Stimulated activated memory B cell treated with anti-CD40 and anti-IgM and Interleukin-4, amounts not matched to agents 10 μg/mL and 1 μg/mL and 100 μg/mL, for 72 hours (primary cell): ENCODE data around the gene FGR.
"Not testable (repeated sequence)": the region's sequence is repeated elsewhere in the genome, so short reads cannot be mapped to it uniquely, and the experiment has no call there.

ENCODE experiments used
- ATAC-seq: fragments of 150-1000 bp; cut with Tn5 transposase; 2 replicates; pipeline ENCODE4 v1.10.0; 2021
- H3K27ac Mint-ChIP-seq: one replicate; pipeline ENCODE4 v1.8.0; 2022; ENCODE audit warnings: mild to moderate bottlenecking, mixed read lengths
- H3K27me3 Mint-ChIP-seq: one replicate; pipeline ENCODE4 v1.8.0; 2022; ENCODE audit warnings: mixed read lengths
- H3K36me3 Mint-ChIP-seq: one replicate; pipeline ENCODE4 v1.8.0; 2022; ENCODE audit warnings: mixed read lengths
- H3K4me1 Mint-ChIP-seq: one replicate; pipeline ENCODE4 v1.8.0; 2022; ENCODE audit warnings: mixed read lengths
- H3K4me3 Mint-ChIP-seq: one replicate; pipeline ENCODE4 v1.8.0; 2022; ENCODE audit warnings: mild to moderate bottlenecking, moderate library complexity, mixed read lengths
- H3K9me3 Mint-ChIP-seq: one replicate; pipeline ENCODE4 v1.8.0; 2022; ENCODE audit warnings: mixed read lengths

The FGR gene

DNA sequence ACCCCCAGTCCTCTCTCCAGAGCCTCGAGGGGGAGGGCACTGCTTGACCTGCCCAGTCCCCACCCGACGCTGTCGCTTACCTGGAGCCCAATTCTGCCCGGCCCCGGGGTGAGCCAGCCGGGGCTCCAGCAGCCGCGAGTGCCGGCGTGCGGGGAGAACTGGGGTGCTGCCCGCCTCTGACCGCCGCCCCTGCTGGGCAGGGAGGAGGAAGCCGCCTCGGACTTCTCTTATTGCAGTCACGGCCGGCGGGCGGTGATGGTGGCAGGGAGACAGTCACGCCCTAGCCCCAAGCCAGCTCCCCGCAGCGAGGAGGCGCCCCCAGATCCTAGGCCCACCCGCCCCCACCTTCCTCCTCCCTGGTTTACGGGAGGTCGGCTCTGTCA, at the start of gene FGR:
TSS of gene FGR (minus strand) at position 201 of the 383 bp plus-strand sequence. CDS start 11,269 bp downstream, outside the sequence.
- peak within 1 kb of the TSS; percentile 85 for H3K27ac Mint-ChIP-seq
- H3K9me3 Mint-ChIP-seq = no peaks in the 10 kb centered on the region
- no peaks in the 10 kb centered on the region for H3K36me3 Mint-ChIP-seq
- H3K4me3 Mint-ChIP-seq = peak within 1 kb of the TSS; percentile 81
- H3K4me1 Mint-ChIP-seq = peaks cover 71% of the 10 kb centered on the region
- no peaks in the 10 kb centered on the region for H3K27me3 Mint-ChIP-seq
- no peak for ATAC-seq

DNA sequence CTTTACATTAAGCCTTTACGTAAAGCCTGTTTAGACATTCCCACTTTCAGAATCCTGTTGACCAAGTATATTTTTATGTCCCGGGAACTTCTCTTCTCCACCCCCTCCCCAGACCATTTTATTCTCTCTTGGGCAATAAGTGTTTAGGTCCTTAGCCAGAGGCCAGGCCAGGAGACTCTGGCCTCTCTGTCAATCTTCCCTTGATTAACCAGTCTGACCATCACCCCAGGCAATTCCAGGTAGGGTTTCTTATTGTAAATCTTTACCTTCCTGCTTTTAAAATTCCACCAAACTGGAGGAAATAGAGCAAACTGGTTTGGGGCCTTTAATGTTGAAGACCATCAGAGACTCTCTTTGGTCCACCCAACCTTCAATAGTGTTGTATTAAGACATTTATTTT, 49.2 kb upstream of the FGR start:
- H3K36me3 Mint-ChIP-seq = peaks cover 7% of the 10 kb centered on the region
- peaks cover 12% of the 10 kb centered on the region for H3K9me3 Mint-ChIP-seq
- no peak for ATAC-seq
- H3K27me3 Mint-ChIP-seq = peaks cover 17% of the 10 kb centered on the region
- H3K4me1 Mint-ChIP-seq = peaks cover 3% of the 10 kb centered on the region
- no peak overlapping the region for H3K4me3 Mint-ChIP-seq
- H3K27ac Mint-ChIP-seq = no peak overlapping the region

DNA sequence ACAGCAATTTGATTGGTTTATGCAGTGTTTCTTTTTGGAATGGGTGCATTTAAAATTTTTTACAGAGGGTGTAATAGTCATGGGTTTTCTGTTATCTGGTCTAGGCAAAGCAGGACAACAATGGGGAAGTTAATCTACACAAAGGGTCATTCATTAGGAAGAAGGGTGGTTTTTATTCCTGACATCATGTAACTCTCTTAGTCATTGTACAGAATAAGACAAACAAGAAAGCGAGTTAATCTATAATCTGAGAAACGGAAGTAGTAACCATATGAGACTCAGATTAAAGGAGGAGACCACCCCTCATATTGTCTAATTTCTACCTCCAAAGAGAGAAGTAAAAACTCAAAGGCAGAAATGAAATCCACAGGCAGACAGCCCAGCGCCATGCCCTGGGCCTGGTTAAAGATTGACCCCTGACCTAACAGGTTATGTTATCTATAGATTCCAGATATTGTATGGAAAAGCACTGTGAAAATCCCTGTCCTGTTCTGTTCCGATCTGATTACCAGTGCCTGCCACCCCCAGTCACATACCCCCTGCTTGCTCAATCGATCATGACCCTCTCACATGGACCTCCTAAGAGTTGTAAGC, 47.5 kb upstream of the FGR start:
- no peak for ATAC-seq
- Mint-ChIP-seq H3K27ac (no peak overlapping the region), H3K36me3 (peaks cover 7% of the 10 kb centered on the region), H3K4me1 (no peaks in the 10 kb centered on the region), H3K27me3 (peaks cover 17% of the 10 kb centered on the region), H3K4me3 (no peak overlapping the region), H3K9me3 (peaks cover 12% of the 10 kb centered on the region)

DNA sequence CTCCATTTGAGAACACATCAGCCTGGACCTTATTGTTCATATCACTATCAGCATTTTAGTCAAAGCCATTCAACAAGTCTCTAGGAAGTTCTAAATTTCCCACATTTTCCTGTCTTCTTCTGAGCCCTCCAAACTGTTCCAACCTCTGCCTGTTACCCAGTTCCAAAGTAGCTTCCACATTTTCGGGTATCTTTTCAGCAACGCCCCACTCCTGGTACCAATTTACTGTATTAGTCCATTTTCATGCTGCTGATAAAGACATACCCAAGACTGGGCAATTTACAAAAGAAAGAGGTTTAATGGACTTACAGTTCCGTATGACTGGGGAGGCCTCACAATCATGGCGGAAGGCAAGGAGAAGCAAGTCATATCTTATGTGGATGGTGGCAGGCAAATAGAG, 46.6 kb upstream of the FGR start:
- not testable (repeated sequence) for H3K4me1 Mint-ChIP-seq, H3K4me3 Mint-ChIP-seq, H3K36me3 Mint-ChIP-seq, ATAC-seq, H3K27ac Mint-ChIP-seq
- peaks cover 12% of the 10 kb centered on the region for H3K9me3 Mint-ChIP-seq
- peaks cover 17% of the 10 kb centered on the region for H3K27me3 Mint-ChIP-seq

DNA sequence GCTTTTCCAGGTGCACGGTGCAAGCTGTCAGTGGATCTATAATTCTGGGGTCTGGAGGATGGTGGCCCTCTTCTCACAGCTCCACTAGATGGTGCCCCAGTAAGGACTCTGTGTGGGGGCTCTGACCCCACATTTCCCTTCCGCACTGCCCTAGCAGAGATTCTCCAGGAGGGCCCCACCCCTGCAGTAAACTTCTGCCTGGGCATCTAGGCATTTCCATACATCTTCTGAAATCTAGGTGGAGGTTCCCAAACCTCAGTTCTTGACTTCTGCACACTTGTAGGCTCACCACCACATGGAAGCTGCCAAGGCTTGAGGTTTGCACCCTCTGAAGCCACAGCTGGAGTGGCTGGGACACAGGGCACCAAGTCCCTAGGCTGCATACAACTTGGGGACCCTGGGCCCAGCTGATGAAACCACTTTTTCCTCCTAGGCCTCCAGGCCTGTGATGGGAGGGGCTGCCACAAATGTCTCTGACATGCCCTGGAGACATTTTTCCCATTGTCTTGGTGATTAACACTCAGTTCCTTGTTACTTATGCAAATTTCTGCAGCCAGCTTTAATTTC, 45.3 kb upstream of the FGR start:
- not testable (repeated sequence) for H3K4me3 Mint-ChIP-seq, H3K27me3 Mint-ChIP-seq, H3K36me3 Mint-ChIP-seq, H3K4me1 Mint-ChIP-seq, H3K27ac Mint-ChIP-seq, ATAC-seq
- H3K9me3 Mint-ChIP-seq = peaks cover 12% of the 10 kb centered on the region

DNA sequence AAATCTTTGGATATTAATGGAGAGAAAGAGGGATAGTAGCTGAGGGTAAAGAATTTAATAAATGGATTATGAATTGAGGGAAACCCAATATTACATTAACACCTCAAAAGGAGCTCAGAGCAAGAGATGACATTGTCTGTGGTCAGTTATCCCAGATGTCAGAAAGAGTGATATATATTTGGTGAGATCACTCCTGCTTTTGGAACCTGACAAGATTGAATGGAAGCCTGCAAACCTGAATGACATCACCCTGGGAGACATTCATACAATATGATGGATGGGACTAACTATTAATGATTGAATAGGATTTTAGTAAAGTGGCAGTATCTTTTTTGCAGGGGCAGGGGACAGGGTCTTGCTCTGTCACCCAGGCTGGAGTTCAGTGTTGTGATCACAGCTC, 43.8 kb upstream of the FGR start:
- ATAC-seq = no peak
- Mint-ChIP-seq H3K9me3 (peaks cover 12% of the 10 kb centered on the region), H3K27ac (no peak overlapping the region), H3K36me3 (peaks cover 7% of the 10 kb centered on the region), H3K27me3 (no peaks in the 10 kb centered on the region), H3K4me3 (no peak overlapping the region), H3K4me1 (no peaks in the 10 kb centered on the region)

DNA sequence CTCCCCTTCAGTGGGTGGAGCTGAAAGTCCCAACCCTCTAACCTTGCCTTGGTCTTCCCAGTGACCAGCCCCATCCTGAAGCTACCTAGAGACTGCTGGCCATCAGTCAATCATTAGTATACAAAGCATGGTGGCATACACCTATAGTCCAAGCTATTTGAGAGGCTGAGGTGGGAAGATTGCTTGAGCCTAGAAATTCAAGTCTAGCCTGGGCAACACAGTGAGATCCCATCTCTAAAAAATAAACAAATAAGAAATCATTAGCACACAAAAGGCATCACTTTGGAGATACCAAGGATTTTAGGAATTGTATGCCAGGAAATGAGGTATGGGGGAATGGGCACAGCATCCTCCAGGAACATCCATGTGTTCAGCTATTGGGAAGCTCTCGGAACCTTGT, 41.4 kb upstream of the FGR start:
- no peaks in the 10 kb centered on the region for H3K27me3 Mint-ChIP-seq
- ATAC-seq = no peak
- peaks cover 3% of the 10 kb centered on the region for H3K36me3 Mint-ChIP-seq
- peaks cover 10% of the 10 kb centered on the region for H3K4me1 Mint-ChIP-seq
- H3K9me3 Mint-ChIP-seq = peaks cover 5% of the 10 kb centered on the region
- H3K27ac Mint-ChIP-seq = no peak overlapping the region
- no peak overlapping the region for H3K4me3 Mint-ChIP-seq

DNA sequence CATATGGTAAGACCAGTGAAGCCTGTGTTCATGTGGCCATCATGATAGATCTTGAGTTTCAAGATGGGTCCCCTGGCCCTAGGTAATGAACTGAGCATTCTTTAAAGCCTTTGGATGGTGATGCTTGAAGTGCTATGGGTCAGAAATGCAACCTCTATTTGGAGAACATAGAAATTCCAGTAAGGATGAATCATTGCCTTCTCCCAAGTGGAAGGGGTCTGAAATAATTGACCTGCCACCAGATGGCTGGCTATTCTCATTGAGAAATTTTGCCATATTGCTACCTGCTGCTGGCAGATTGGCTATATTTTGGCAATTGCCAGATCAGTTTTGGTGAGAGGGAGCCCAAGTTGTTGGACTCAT, 37.7 kb upstream of the FGR start:
- no peak overlapping the region for H3K4me3 Mint-ChIP-seq

DNA sequence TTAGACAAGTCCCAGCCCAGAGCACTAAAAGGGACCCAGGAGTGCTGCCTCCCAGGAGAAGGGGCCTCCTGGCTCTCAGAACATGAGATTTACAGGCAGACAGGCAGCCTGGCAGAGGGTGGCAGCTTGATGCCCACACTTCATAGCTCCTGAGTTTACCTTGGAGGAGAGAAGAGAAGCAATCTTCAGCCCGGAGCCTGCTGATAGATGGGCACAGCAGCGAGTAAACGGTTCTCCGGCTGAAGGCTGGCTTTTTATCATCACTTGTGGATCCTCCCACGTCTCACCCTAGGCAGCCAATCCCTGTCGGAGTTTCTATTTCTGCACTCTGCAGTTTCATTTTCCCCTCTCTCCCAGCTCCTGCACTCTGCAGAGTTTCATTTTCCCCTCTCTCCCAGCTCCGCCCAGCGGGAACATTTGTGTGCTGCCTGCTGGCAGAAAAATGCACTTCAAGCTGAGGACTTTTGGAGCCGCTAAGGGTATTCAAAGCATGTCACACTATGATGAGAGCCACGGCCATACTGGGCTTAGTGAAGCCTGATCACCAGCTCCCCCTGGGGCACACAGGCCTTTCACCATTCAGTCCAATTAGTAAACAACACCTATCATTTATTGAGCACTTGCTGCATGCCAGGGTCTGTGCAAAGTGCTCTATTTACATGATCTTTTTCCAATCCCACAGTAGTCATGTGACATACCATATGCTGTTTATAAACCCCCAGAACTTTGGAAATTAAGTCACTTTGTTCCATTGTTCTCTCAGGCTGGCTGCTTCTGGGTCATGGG, 37.2 kb upstream of the FGR start, which contains the start of gene IFI6:
TSS of gene IFI6 (minus strand) at position 229 of the 786 bp plus-strand sequence. CDS start 2,878 bp downstream, outside the sequence.
- Mint-ChIP-seq H3K36me3 (no peaks in the 10 kb centered on the region), H3K4me1 (peaks cover 17% of the 10 kb centered on the region), H3K9me3 (no peaks in the 10 kb centered on the region), H3K4me3 (peak within 1 kb of the TSS; percentile 98), H3K27me3 (no peaks in the 10 kb centered on the region), H3K27ac (peak within 1 kb of the TSS; percentile 94)
- peak; percentile 95 for ATAC-seq

More for the DNA sequence above, 37.7 kb upstream of the FGR start:
- Mint-ChIP-seq H3K4me1 (peaks cover 17% of the 10 kb centered on the region), H3K27me3 (no peaks in the 10 kb centered on the region), H3K9me3 (no peaks in the 10 kb centered on the region), H3K27ac (peak overlapping the region; percentile 94), H3K36me3 (no peaks in the 10 kb centered on the region)
- no peak for ATAC-seq

DNA sequence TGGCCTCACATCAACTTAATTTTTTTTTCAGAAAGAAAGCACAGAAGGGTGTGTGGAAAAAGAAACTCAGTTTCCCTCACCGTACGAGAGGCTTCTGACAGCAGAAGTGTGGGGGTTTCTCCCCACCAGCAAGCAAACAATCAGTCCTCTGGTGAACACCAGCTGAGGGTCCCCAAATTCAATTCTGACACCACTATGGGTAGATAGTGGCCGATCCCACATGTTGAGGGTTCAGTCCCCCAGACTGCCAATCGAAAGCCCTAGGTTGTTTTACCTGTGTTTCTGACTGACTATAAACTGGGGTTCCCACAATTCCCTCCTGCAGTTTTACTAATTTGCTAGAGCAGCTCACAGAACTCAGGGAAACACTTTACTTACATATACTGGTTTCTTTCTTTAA, 34.9 kb upstream of the FGR start:
- Mint-ChIP-seq H3K4me3 (no peak overlapping the region), H3K4me1 (peaks cover 17% of the 10 kb centered on the region), H3K27ac (no peak overlapping the region), H3K27me3 (no peaks in the 10 kb centered on the region), H3K9me3 (no peaks in the 10 kb centered on the region), H3K36me3 (peaks cover 12% of the 10 kb centered on the region)
- no peak for ATAC-seq

DNA sequence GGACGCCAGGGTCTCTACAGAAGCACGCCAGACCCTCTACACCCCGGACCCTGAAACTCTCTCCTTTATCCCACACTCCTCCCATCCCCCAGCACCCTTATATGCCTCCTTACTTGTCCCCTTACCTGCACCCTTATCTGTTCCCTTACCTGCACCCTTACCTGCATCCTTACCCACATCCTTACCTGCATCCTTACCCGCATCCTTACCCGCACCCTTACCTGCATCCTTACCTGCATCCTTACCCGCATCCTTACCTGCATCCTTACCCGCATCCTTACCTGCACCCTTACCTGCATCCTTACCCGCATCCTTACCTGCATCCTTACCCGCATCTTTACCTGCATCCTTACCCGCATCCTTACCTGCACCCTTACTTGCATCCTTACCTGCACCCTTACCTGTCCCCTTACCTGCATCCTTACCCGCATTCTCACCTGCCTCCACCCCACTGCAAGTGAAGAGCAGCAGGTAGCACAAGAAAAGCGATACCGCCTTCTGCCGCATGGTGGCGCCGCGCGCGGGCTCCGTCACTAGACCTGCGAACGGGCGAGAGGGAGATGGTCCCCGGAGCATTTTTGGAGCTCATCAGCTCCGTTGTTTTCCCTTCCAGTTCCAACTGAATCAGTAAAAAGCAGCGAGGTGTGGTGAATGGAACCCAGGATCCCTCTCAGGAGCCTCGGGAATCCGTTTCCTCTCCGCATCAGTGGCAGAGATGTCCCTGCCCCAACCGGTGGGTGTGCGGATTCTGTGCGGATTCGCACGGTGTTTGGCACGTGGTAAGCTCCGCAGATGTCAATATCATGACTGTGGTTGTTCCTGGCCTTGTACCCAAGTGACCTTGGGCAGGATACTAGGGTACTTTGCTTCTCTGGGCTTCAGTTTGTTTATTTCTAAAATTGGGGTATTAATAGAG, 34.1 kb upstream of the FGR start:
- H3K9me3 Mint-ChIP-seq = no peaks in the 10 kb centered on the region

DNA sequence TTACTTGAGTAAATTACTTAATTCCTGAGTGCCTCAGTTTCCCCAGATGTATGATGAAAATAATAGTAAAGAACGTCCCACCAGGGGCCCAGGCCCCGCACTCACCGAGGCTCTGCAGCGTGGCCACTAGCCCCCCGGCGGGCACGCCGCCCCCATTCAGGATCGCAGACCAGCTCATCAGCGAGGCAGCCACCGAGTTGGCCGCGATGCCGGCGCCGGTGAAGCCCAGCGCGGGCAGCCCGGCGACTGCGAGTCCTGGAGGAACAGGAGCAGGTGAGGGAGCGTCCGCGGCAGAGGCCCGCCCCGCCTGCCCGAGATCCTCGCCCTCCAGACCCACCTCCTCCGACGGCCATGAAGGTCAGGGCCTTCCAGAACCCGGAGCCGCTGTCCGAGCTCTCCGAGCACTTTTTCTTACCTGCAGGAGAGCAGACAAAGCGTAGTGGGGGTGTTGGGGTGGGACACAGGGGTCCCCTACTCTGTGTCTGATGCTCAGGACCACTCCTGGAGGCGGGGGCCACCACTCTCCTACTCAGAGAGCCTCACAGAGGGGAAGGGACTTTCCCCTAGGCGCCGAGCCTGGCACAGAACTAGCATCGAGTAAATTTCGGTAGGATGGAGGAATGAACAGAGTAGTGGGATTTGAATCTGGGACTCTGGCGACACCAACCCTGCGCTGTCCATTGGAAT, 33.3 kb upstream of the FGR start:
- H3K4me3 Mint-ChIP-seq = no peak overlapping the region
- no peak overlapping the region for H3K27ac Mint-ChIP-seq
- H3K9me3 Mint-ChIP-seq = no peaks in the 10 kb centered on the region

More for the DNA sequence above, 34.1 kb upstream of the FGR start:
- no peak overlapping the region for H3K27ac Mint-ChIP-seq
- peak overlapping the region; percentile 50 for H3K4me3 Mint-ChIP-seq
- H3K36me3 Mint-ChIP-seq = peaks cover 12% of the 10 kb centered on the region
- no peaks in the 10 kb centered on the region for H3K27me3 Mint-ChIP-seq
- peak; percentile 61 for ATAC-seq
- H3K4me1 Mint-ChIP-seq = peaks cover 17% of the 10 kb centered on the region

DNA sequence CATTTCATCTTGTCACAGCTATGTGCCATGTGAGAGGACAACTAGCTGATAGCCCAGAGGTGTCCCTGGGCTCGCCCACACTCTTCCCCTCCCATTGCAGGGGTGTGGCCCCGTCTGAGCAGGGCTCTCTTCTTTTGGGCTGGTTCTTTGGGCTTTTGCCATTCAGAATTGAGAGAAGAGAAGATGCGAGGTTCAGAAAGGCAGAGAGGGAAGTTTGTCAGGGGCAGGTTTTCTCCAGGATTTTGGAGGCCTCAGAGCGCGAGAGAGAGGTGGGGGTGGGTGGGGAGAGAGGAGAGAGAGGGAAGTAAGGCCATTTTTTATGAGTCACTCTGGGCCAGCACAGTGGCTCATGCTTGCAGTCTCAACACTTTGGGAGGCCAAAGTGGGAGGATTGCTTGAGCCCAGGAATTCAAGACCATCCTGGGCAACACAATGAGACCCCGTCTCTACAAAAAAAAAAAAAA, 31.8 kb upstream of the FGR start:
- Mint-ChIP-seq H3K4me3 (no peak overlapping the region), H3K36me3 (peaks cover 12% of the 10 kb centered on the region), H3K4me1 (peaks cover 23% of the 10 kb centered on the region), H3K9me3 (no peaks in the 10 kb centered on the region), H3K27me3 (no peaks in the 10 kb centered on the region), H3K27ac (no peak overlapping the region)
- ATAC-seq = no peak

More for the DNA sequence above, 33.3 kb upstream of the FGR start:
- H3K27me3 Mint-ChIP-seq = no peaks in the 10 kb centered on the region
- ATAC-seq = no peak
- peaks cover 19% of the 10 kb centered on the region for H3K4me1 Mint-ChIP-seq
- H3K36me3 Mint-ChIP-seq = peaks cover 12% of the 10 kb centered on the region

DNA sequence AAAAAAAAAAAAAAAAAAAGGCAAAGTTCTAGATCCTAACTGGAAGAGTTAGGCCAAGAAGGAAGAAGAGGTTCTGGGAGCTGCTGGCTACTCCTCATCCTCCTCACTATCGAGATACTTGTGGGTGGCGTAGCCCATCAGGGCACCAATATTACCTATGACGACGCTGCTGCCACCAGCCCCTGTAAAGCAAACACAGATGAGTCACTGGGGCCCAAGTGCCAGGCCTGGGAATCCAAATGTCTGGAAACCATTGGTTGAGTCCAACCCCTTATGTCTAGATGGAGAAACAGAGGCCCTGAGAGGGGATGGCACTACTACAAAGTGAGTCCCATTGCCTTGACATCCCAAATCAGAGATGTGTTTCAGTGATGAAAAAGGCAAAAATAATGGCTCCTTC, 31.3 kb upstream of the FGR start:
- no peak overlapping the region for H3K4me3 Mint-ChIP-seq
- no peak overlapping the region for H3K27ac Mint-ChIP-seq
- peaks cover 12% of the 10 kb centered on the region for H3K36me3 Mint-ChIP-seq
- no peaks in the 10 kb centered on the region for H3K27me3 Mint-ChIP-seq
- no peaks in the 10 kb centered on the region for H3K9me3 Mint-ChIP-seq
- peaks cover 25% of the 10 kb centered on the region for H3K4me1 Mint-ChIP-seq
- no peak for ATAC-seq
